Upper lobe of right lung (tissue), 1 donor: ENCODE measurements around the gene HGF. TPM values are rescaled to one million over a fixed set of nuclear protein-coding genes. Genes with fewer than 3 reads are reported as not detected.

Experiments used
- ATAC-seq: fragments of 200-7000 bp; cut with Tn5 transposase; one replicate; pipeline ENCODE4 v1.9.1; 2020; ENCODE audit warnings: mild to moderate bottlenecking, moderate library complexity
- DNase-seq: peaks from one replicate; pipeline ENCODE4 v3.0.0-alpha.2; 2020
- H3K27ac ChIP-seq: fragments of 200-600 bp; one replicate; pipeline ENCODE4 v1.8.0; 2022
- H3K27me3 ChIP-seq: fragments of 200-600 bp; one replicate; pipeline ENCODE4 v1.8.0; 2022; ENCODE audit warnings: mild to moderate bottlenecking
- H3K36me3 ChIP-seq: fragments of 200-600 bp; one replicate; pipeline ENCODE4 v1.8.0; 2022
- H3K4me1 ChIP-seq: fragments of 200-600 bp; one replicate; pipeline ENCODE4 v1.8.0; 2022
- H3K4me3 ChIP-seq: fragments of 200-600 bp; one replicate; pipeline ENCODE4 v1.8.0; 2022; ENCODE audit warnings: mild to moderate bottlenecking
- H3K9me3 ChIP-seq: fragments of 200-600 bp; one replicate; pipeline ENCODE4 v1.8.0; 2022
- CTCF ChIP-seq: fragments of 200-600 bp; IDR thresholded peaks from one replicate; pipeline ENCODE4 v1.8.0; 2022; ENCODE audit warnings: antibody characterized with exemption
- intact Hi-C: fragments of 100-400 bp; cut with DNase I; formaldehyde crosslinking; loops from one replicate; pipeline ENCODE4 v1.11.0; 2022
- total RNA-seq: library from RNA; stranded (reverse); fragmentation: NEBNext Ultra II Directional; extraction: Animal tissue kit (Norgen Biotek cat#: 25700); gene quantifications from one replicate; pipeline ENCODE4 v1.2.1, GENCODE V29; 2021
- donor health status: DM: no; HTN: yes; CAD: no; lungs with severe emphysema.

HGF gene
- total RNA-seq, 1 donor from 2014 or later, result 26.5 TPM

- Histone ChIP-seq H3K27ac (no peak overlapping the region), H3K4me3 (no peak overlapping the region), H3K36me3 (no peaks in the 10 kb centered on the region), H3K27me3 (no peaks in the 10 kb centered on the region), H3K4me1 (no peaks in the 10 kb centered on the region), H3K9me3 (no peaks in the 10 kb centered on the region)
- DNase-seq (no peak), ATAC-seq (no peak)
- intact Hi-C loops, result no loop called here
- no peak for TF ChIP-seq CTCF
Measured at GRCh38 chr7:81779706-81780105, 9.9 kb upstream of the HGF start.

- no peak overlapping the region for H3K4me3 ChIP-seq
- no peak for TF ChIP-seq CTCF
- ATAC-seq (no peak), DNase-seq (no peak)
- H3K36me3 ChIP-seq, result no peaks in the 10 kb centered on the region
- H3K27ac ChIP-seq, result no peak overlapping the region
- no peaks in the 10 kb centered on the region for H3K9me3 ChIP-seq
- intact Hi-C loops, result no loop called here
- H3K4me1 ChIP-seq, result no peaks in the 10 kb centered on the region
- no peaks in the 10 kb centered on the region for H3K27me3 ChIP-seq
Measured at GRCh38 chr7:81777697-81778096, 7.8 kb upstream of the HGF start.

GRCh38 chr7:81776948-81777630, 7.2 kb upstream of the HGF start:
- intact Hi-C loops, result no loop called here
- Histone ChIP-seq H3K9me3 (no peaks in the 10 kb centered on the region), H3K36me3 (no peaks in the 10 kb centered on the region), H3K4me1 (no peaks in the 10 kb centered on the region), H3K27me3 (no peaks in the 10 kb centered on the region), H3K27ac (no peak overlapping the region), H3K4me3 (no peak overlapping the region)
- ATAC-seq (no peak), DNase-seq (no peak)
- no peak for TF ChIP-seq CTCF

- no peak overlapping the region for H3K27ac ChIP-seq
- H3K36me3 ChIP-seq, result no peaks in the 10 kb centered on the region
- intact Hi-C loops, result no loop called here
- no peak for TF ChIP-seq CTCF
- DNase-seq (no peak), ATAC-seq (peak; percentile 47)
- no peaks in the 10 kb centered on the region for H3K27me3 ChIP-seq
- H3K9me3 ChIP-seq, result no peaks in the 10 kb centered on the region
- no peaks in the 10 kb centered on the region for H3K4me1 ChIP-seq
- H3K4me3 ChIP-seq, result no peak overlapping the region
Measured at GRCh38 chr7:81776161-81776560, 6.3 kb upstream of the HGF start.

GRCh38 chr7:81775560-81775959, 5.7 kb upstream of the HGF start:
- H3K27ac ChIP-seq, result no peak overlapping the region
- TF ChIP-seq CTCF, result no peak
- DNase-seq (no peak), ATAC-seq (no peak)
- no peaks in the 10 kb centered on the region for H3K36me3 ChIP-seq
- intact Hi-C loops, result no loop called here
- no peaks in the 10 kb centered on the region for H3K9me3 ChIP-seq
- H3K27me3 ChIP-seq, result no peaks in the 10 kb centered on the region
- H3K4me1 ChIP-seq, result no peaks in the 10 kb centered on the region
- no peak overlapping the region for H3K4me3 ChIP-seq

GRCh38 chr7:81774551-81774950, 4.7 kb upstream of the HGF start:
- Histone ChIP-seq H3K4me1 (no peaks in the 10 kb centered on the region), H3K36me3 (no peaks in the 10 kb centered on the region), H3K27ac (no peak overlapping the region), H3K9me3 (no peaks in the 10 kb centered on the region), H3K4me3 (no peak overlapping the region), H3K27me3 (no peaks in the 10 kb centered on the region)
- DNase-seq (no peak), ATAC-seq (no peak)
- intact Hi-C loops, result no loop called here
- TF ChIP-seq CTCF, result no peak
